GM18517 (cell line): ENCODE data around the gene CRYGD.
A peak's percentile ranks its signal among the peaks of the same experiment; 100 is the strongest.

Experiments used
- ATAC-seq: cut with Tn5 transposase; IDR thresholded peaks from one replicate; pipeline ENCODE4 v1.9.1; 2021; ENCODE audit warnings: mild to moderate bottlenecking, moderate library complexity; ENCODE audit not compliant: unreplicated experiment

CRYGD gene

DNA sequence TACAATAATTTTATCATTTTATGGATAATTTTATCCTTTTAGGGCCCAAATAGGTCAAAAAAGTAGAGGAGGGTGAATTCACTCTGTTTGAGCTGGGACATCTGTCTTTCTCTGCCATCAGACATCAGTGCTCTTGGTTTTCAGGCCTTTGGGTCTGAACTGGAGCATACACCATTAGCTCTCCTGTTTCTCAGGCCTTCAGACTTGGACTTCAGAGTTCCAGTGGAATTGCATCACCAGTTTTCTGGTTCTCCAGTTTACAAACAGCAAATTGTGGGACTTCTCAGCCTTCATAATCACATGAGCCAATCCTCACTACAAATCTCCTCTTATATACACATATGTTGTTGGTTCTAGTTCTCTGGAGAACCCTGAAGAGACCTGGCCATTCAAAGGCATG, 33.9 kb downstream of the CRYGD start:
- no peak for ATAC-seq

DNA sequence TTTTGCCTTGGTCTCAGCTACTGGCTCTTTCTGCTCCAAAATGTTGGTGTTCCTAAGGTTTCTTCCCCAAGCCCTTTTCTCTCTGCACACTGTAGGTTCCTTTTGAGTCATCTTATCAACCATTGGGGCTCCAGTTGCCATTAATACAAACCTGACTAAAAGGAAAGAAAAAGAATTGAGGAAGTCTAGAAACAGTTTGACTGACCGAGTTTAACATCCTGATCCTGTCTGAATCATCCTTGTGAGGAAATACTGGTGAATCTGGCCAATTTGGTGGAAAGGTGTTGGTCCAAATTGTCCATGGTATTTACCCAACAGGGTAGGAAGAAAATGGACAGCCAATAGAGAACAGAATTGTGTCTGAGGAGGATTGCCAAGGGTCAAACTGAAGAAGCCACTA, 38.3 kb downstream of the CRYGD start:
- ATAC-seq: no peak

DNA sequence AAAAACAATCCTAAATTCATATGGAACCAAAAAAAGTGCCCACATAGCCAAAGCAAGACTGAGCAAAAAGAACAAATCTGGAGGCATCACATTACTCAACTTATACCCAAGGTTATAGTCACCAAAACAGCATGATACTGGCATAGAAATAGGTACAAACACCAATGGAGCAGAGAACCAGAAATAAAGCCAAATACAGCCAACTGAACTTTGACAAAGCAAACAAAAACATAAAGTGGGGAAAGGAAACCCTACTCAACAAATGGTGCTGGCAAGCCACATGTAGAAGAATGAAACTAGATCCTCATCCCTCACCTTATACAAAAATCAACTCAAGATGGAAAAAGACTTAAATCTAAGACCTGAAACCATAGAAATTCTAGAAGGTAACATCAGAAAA, 40.5 kb downstream of the CRYGD start:
- no peak for ATAC-seq

DNA sequence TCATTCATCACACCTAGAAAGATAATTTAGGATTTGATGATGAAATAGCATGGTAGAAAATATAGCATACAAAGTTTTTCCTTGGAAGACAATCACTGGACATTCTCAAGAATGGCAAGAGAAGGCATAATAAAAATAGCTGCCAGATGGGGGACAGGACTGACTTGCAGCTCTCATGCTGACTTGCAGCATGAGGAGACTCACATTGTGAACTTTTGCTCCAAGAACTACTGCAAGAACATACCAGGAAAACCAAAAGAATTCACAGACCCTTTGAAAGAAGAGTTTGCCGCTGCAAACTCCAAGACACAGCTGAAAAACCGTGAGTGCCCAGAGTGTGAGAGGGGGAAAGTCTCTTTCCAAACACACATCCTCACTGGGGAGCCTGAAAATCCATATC, 47.0 kb downstream of the CRYGD start:
- ATAC-seq: no peak

DNA sequence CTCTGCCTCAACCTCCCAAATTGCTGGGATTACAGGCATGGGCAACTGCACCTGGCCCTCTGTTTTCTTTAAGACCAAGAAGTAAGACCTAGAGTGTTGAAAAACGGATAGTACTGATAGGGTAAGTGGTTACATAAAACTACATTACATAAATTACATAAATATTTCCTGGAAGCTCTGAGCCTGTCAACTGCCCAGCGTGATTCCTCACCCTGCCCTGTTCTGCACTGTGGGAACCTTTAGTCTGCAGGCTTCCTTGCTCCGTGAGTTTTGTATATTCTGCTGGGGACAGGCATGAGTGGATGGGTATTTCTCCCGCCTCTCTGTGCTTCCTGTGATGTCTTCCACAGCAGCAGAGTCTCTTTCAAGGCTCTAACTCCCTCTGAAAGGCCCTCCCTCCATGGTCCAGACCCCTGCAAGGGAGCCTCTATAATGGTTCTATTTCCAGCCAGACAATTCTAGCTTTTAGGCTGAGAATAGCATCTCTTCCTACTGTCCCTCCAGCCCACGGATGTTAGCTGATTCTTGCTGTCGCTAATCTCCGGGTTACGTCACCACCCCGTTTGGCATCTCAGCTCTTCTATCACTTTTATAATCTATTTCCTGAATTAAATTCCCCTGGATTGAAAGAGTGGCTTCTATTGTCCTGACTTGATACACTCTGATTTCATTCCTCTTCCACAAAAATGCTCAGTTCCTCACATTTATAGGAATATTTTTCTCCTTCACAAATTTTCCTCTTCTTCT, 49.5 kb downstream of the CRYGD start:
- no peak for ATAC-seq

DNA sequence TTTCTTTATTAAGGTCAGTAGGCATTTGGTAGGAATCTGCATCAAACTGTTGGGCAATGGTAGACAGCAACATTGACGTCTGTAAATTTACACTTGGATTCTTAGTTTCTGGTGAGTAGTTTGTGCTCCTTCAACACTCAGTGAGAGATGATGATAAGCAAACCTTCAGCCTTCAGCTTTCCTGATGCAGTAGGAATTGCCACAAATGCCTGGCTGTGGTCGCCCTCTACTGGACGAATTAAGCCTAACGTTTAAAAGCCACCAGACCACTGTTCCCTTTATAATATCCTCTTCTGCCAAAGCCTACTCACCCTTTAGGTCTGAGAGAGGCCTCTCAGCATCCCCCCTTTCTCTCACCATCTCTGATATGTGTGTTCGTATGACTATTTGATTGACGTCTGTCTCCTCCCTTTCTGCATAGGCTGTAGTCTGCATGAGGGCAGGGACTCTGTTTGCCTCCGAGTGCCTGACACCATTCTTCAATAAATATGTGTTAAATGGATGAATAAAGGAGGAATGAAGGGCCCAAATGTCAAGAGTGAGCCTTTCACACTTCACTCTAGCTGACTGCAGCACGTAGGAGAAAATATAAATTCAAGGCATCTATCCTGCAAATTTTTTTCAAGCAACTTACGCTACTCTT, 52.0 kb downstream of the CRYGD start:
- peak; percentile 76 for ATAC-seq
